H9 (cell line): Measurements from ENCODE around the gene FAM193A. TPM values are rescaled to one million over a fixed set of nuclear protein-coding genes. Genes with fewer than 3 reads are reported as not detected.

ENCODE experiments used
- DNase-seq: peaks from one replicate; pipeline ENCODE4 v3.0.0-alpha.2; 2017
- H2AFZ ChIP-seq: one replicate; pipeline ENCODE4 v1.6.1; 2013; ENCODE audit warnings: mild to moderate bottlenecking, low read length, control low read depth, moderate library complexity
- H2AK5ac ChIP-seq: 2 replicates; pipeline ENCODE4 v1.6.1; 2013; ENCODE audit warnings: low read length, control low read depth, mixed read lengths; ENCODE audit not compliant: insufficient read length
- H2BK120ac ChIP-seq: one replicate; pipeline ENCODE4 v1.6.1; 2013; ENCODE audit warnings: low read depth, mild to moderate bottlenecking, low read length, control low read depth, inconsistent platforms; ENCODE audit not compliant: poor library complexity, severe bottlenecking
- H2BK12ac ChIP-seq: 2 replicates; pipeline ENCODE4 v1.6.1; 2013; ENCODE audit warnings: low read length, control low read depth, mixed read lengths, low read depth; ENCODE audit not compliant: insufficient read length
- H2BK15ac ChIP-seq: 2 replicates; pipeline ENCODE4 v1.6.1; 2013; ENCODE audit warnings: low read depth, low read length, control low read depth
- H2BK20ac ChIP-seq: one replicate; pipeline ENCODE4 v1.6.1; 2013; ENCODE audit warnings: low read depth, mild to moderate bottlenecking, low read length, control low read depth, inconsistent platforms; ENCODE audit not compliant: poor library complexity, severe bottlenecking
- H2BK5ac ChIP-seq: 2 replicates; pipeline ENCODE4 v1.6.1; 2013; ENCODE audit warnings: low read length, control low read depth, mixed read lengths; ENCODE audit not compliant: insufficient read length
- H3K14ac ChIP-seq: 2 replicates; pipeline ENCODE4 v1.6.1; 2013; ENCODE audit warnings: low read length, control low read depth; ENCODE audit not compliant: insufficient read depth
- H3K18ac ChIP-seq: 2 replicates; pipeline ENCODE4 v1.6.1; 2013; ENCODE audit warnings: low read depth, mild to moderate bottlenecking, mixed read lengths, low read length, control low read depth; ENCODE audit not compliant: insufficient read length
- H3K23ac ChIP-seq: 2 replicates; pipeline ENCODE4 v1.6.1; 2013; ENCODE audit warnings: low read length, control low read depth, mixed read lengths, low read depth; ENCODE audit not compliant: insufficient read length
- H3K23me2 ChIP-seq: 2 replicates; pipeline ENCODE4 v1.6.1; 2013; ENCODE audit warnings: low read depth, mild to moderate bottlenecking, mixed read lengths, low read length, control low read depth; ENCODE audit not compliant: insufficient read length, poor library complexity, severe bottlenecking
- H3K27ac ChIP-seq: 2 replicates; pipeline ENCODE4 v1.5.1; 2013; ENCODE audit warnings: low read length, control low read depth, mixed read lengths, low read depth; ENCODE audit not compliant: insufficient read length
- H3K27me3 ChIP-seq: 2 replicates; pipeline ENCODE4 v1.6.1; 2013; ENCODE audit warnings: low read length, control low read depth, inconsistent platforms; ENCODE audit not compliant: insufficient read depth
- H3K4ac ChIP-seq: 2 replicates; pipeline ENCODE4 v1.6.1; 2013; ENCODE audit warnings: low read depth, mild to moderate bottlenecking, control low read depth, inconsistent platforms, low read length, moderate library complexity
- H3K4me1 ChIP-seq: 2 replicates; pipeline ENCODE4 v1.6.1; 2013; ENCODE audit warnings: low read length, control low read depth, inconsistent platforms; ENCODE audit not compliant: insufficient read depth
- H3K4me2 ChIP-seq: 2 replicates; pipeline ENCODE4 v1.6.1; 2013; ENCODE audit warnings: low read length, control low read depth, mixed read lengths; ENCODE audit not compliant: insufficient read length, insufficient read depth
- H3K56ac ChIP-seq: 2 replicates; pipeline ENCODE4 v1.6.1; 2013; ENCODE audit warnings: low read depth, mild to moderate bottlenecking, mixed read lengths, low read length, control low read depth; ENCODE audit not compliant: insufficient read length
- H3K79me1 ChIP-seq: 2 replicates; pipeline ENCODE4 v1.6.1; 2013; ENCODE audit warnings: low read depth, mild to moderate bottlenecking, moderate library complexity, low read length, control low read depth, inconsistent platforms; ENCODE audit not compliant: insufficient read depth, poor library complexity, severe bottlenecking
- H3K79me2 ChIP-seq: 2 replicates; pipeline ENCODE4 v1.6.1; 2013; ENCODE audit warnings: low read length, control low read depth, inconsistent platforms; ENCODE audit not compliant: insufficient read depth
- H3K9ac ChIP-seq: 2 replicates; pipeline ENCODE4 v1.6.1; 2013; ENCODE audit warnings: low read length, control low read depth, mixed read lengths; ENCODE audit not compliant: insufficient read length; ENCODE audit errors: extremely low read depth
- H3K9me3 ChIP-seq: one replicate; pipeline ENCODE4 v1.6.1; 2013; ENCODE audit warnings: low read depth, low read length, inconsistent platforms; ENCODE audit not compliant: control insufficient read depth
- H3T11ph ChIP-seq: one replicate; pipeline ENCODE4 v1.6.1; 2013; ENCODE audit warnings: mild to moderate bottlenecking, low read length, control low read depth, inconsistent platforms
- H4K20me1 ChIP-seq: one replicate; pipeline ENCODE4 v1.6.1; 2013; ENCODE audit not compliant: control insufficient read depth, insufficient read length, insufficient read depth
- H4K5ac ChIP-seq: 2 replicates; pipeline ENCODE4 v1.6.1; 2013; ENCODE audit warnings: low read depth, mild to moderate bottlenecking, mixed read lengths, low read length, control low read depth; ENCODE audit not compliant: insufficient read length
- H4K8ac ChIP-seq: replicated peaks from 2 replicates; pipeline ENCODE4 v1.6.1; 2013; ENCODE audit warnings: low read length, control low read depth, mixed read lengths, low read depth; ENCODE audit not compliant: insufficient read length
- H4K91ac ChIP-seq: 2 replicates; pipeline ENCODE4 v1.6.1; 2013; ENCODE audit warnings: low read depth, mild to moderate bottlenecking, moderate library complexity, mixed read lengths, low read length, control low read depth; ENCODE audit not compliant: insufficient read length
- H3K27ac Mint-ChIP-seq, 3 experiments: 2 replicates in 2 of 3; 3 replicates in 1 of 3; pipeline ENCODE4 v1.8.0; 2020 to 2021; ENCODE audit warnings: mixed read lengths in 3 of 3, mild to moderate bottlenecking in 1 of 3, moderate library complexity in 1 of 3
- H3K27me3 Mint-ChIP-seq: 2 replicates; pipeline ENCODE4 v1.8.0; 2021; ENCODE audit warnings: low read depth, mild to moderate bottlenecking, moderate library complexity, mixed read lengths
- H3K36me3 Mint-ChIP-seq, 3 experiments: 2 replicates in 2 of 3; 3 replicates in 1 of 3; pipeline ENCODE4 v1.8.0; 2020 to 2021; ENCODE audit warnings: low read depth in 3 of 3, mixed read lengths in 3 of 3; ENCODE audit not compliant: insufficient read depth in 1 of 3
- H3K4me1 Mint-ChIP-seq, 2 experiments: 2 replicates each; pipeline ENCODE4 v1.8.0; 2020; ENCODE audit warnings: mixed read lengths in 2 of 2
- H3K4me3 Mint-ChIP-seq, 2 experiments: 2 replicates in 1 of 2; 3 replicates in 1 of 2; pipeline ENCODE4 v1.8.0; 2020 to 2021; ENCODE audit warnings: mild to moderate bottlenecking in 2 of 2, mixed read lengths in 2 of 2, moderate library complexity in 1 of 2
- H3K9me3 Mint-ChIP-seq, 2 experiments: 2 replicates in 1 of 2; 3 replicates in 1 of 2; pipeline ENCODE4 v1.8.0; 2020; ENCODE audit warnings: mild to moderate bottlenecking in 2 of 2, mixed read lengths in 2 of 2, moderate library complexity in 1 of 2
- CTCF ChIP-seq: fragments of 200-600 bp; sonication (generic); conservative IDR thresholded peaks from 3 replicates; pipeline ENCODE4 v1.8.0; 2021; ENCODE audit warnings: antibody characterized with exemption, mild to moderate bottlenecking
- WGBS: extraction: QIAGEN DNeasy Blood & Tissue Kit; methylation state at CpG from one replicate; pipeline ENCODE4 v1.1.7; 2013; ENCODE audit warnings: missing lambda C conversion rate, low lambda C conversion rate, mixed read lengths; ENCODE audit not compliant: insufficient read length; ENCODE audit errors: extremely low coverage; 5-methylcytosine and 5-hydroxymethylcytosine counted together
- total RNA-seq: library from RNA; stranded (reverse); gene quantifications from 2 replicates; pipeline ENCODE4 v1.2.1, GENCODE V29; 2021

The FAM193A gene
- total RNA-seq, 1 experiment from 2014 or later, result 36.9 TPM

GRCh38 chr4:2637956-2638552 is 101.6 kb downstream of the FAM193A start:
- Histone ChIP-seq H3K27me3 (no peaks in the 10 kb centered on the region), H4K8ac (no peak overlapping the region), H3K4me1 (no peaks in the 10 kb centered on the region), H2BK15ac (no peak overlapping the region), H4K20me1 (no peaks in the 10 kb centered on the region), H3K18ac (no peak overlapping the region), H3T11ph (no peak overlapping the region), H3K27ac (no peak overlapping the region), H3K56ac (no peak overlapping the region), H4K5ac (no peak overlapping the region), H3K23me2 (no peaks in the 10 kb centered on the region), H3K4ac (no peak overlapping the region), H3K23ac (no peak overlapping the region), H3K14ac (no peak overlapping the region), H3K79me1 (no peaks in the 10 kb centered on the region), H3K9me3 (no peaks in the 10 kb centered on the region), H4K91ac (no peak overlapping the region), H2AK5ac (no peak overlapping the region), H2BK120ac (no peak overlapping the region), H2BK12ac (no peak overlapping the region), H2BK5ac (no peak overlapping the region), H3K4me2 (no peak overlapping the region), H3K79me2 (no peaks in the 10 kb centered on the region), H3K9ac (no peak overlapping the region), H2BK20ac (no peak overlapping the region), H2AFZ (no peak overlapping the region)
- no CpG with 5 or more reads among the region's 9 CpGs for WGBS
- no peaks in the 10 kb centered on the region for H3K4me1 Mint-ChIP-seq
- no peak for TF ChIP-seq CTCF
- no peak overlapping the region; a peak in 1 of 7 replicates for H3K27ac Mint-ChIP-seq
- H3K36me3 Mint-ChIP-seq, result peaks cover 22 to 77% (median 60%) of the 10 kb centered on the region in 3 experiments; a peak in 6 of 7 replicates
- DNase-seq, result no peak
- no peak overlapping the region for H3K4me3 Mint-ChIP-seq
- H3K27me3 Mint-ChIP-seq, result no peaks in the 10 kb centered on the region
- no peaks in the 10 kb centered on the region for H3K9me3 Mint-ChIP-seq
